HTR-8/SVneo (cell line): ENCODE results near the gene BICDL1.
A peak's percentile ranks its signal among the peaks of the same experiment; 100 is the strongest.
"Not testable (repeated sequence)": the region's sequence is repeated elsewhere in the genome, so short reads cannot be mapped to it uniquely, and the experiment has no call there.

Experiments
- DNase-seq: peaks from one replicate; pipeline ENCODE4 v3.0.0; 2011; ENCODE audit warnings: low spot score, mixed read lengths; ENCODE audit not compliant: insufficient read length
- FAIRE-seq: peaks from 2 replicates; lab custom pipeline; 2011; peaks lifted over from hg19 to GRCh38; lab: Jason Lieb, UNC

BICDL1 gene, protein sequence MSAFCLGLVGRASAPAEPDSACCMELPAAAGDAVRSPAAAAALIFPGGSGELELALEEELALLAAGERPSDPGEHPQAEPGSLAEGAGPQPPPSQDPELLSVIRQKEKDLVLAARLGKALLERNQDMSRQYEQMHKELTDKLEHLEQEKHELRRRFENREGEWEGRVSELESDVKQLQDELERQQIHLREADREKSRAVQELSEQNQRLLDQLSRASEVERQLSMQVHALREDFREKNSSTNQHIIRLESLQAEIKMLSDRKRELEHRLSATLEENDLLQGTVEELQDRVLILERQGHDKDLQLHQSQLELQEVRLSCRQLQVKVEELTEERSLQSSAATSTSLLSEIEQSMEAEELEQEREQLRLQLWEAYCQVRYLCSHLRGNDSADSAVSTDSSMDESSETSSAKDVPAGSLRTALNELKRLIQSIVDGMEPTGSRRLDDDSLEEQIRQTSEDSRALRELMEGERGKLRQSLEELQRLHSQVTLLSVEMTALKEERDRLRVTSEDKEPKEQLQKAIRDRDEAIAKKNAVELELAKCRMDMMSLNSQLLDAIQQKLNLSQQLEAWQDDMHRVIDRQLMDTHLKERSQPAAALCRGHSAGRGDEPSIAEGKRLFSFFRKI

DNA sequence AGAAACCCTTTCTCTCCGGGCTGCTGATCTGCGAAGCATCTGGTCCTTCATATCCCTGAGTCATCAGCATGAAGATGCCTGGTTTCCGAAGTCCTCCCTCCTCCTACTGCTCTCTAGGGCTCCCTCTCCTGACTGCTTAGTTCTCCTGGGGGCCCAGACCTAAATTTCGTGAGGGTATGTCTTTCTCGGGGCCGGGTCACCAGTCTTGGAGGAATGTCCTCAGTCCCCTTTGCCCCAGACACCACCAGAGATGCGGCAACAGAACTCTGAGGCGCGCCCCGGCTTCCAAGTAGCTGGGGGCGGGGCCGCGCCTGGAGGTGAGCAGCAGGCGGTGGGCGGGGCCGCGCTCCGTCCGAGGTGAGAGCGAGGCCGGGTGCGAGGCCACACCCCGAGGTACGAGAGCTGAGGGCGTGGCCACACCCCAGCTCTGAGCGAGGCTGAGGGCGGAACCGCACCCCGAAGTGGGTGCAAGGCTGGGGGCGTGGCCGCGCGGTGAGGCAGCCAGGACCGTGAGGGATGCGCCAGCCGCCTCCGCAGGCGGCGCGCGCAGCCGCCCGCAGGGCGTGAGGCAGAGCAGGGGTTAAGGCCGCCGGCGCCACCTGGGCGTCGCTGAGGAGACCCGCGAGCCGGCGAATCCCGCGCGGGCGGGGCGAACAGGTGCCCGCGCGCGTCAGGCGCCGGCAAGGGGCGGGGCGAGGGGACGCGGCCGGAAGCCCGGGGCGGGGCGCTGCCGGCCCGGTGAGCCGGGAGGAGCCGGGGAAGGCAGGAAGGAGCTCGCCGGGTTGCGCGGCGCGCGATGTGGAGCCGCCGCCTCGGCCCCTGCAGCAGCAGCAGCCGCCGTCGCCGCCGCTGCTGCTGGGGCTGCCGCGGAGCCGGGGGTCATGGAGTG lies at the start of gene BICDL1:
Gene BICDL1 (plus strand): TSS at position 765 of the 889 bp plus-strand sequence. CDS start 633 bp downstream, outside the sequence.
- FAIRE-seq (peak; percentile 55), DNase-seq (peak; percentile 64)

DNA sequence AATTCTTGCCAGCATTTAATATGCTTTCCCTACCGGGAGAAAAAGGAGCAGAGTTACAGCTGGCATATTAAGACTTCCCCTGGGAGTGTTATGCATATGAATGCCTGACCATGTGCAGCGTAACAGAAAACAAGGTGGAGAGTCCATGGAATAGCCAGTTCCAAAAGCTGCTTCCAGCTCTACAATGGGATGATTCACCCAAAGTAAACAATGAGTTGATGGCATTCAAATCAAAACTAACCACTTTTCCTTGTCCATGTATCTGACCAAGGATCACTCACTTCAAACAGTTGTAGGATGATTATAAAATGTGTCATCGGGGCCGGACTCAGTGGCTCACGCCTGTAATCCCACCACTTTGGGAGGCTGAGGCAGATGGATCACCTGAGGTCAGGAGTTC lies 48.1 kb upstream of the BICDL1 start:
- DNase-seq (peak; percentile 56), FAIRE-seq (no peak)

DNA sequence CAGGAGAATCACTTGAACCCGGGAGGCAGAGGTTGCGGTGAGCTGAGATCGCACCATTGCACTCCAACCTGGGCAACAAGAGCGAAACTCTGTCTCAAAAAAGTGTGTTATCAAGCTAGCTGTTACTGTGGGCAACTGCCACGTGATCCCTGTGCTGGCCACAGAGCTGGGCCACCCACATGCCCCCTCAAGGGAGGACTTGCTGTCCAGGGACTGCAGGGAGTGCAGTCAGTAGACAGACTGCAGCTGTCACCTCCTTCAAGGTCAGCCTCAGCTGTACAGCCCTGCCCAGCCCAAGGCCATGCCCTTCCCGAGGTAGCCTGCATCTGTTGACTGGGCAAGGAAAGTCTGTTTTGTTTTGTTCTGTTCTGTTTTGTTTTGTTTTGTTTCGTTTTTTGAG lies 46.6 kb upstream of the BICDL1 start:
- FAIRE-seq (no peak), DNase-seq (no peak)

DNA sequence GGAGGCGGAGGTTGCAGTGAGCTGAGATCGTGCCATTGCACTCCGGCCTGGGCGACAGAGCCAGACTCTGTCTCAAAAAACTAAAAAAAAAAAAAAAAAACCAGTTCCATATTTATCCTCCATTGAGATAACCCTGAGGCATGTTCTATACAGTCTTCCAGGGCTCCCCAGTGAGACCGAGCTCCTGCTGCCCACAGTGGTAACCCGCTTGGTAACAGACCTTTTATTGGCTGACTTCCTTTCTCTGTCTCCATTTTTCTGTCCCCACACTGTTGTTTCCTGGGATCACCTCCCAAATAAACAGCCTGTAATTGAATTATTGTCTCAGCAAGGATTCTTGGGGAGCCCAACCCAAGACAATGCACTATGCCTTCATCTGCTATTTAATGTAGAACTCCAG lies 42.8 kb upstream of the BICDL1 start:
- FAIRE-seq (no peak), DNase-seq (no peak)

- FAIRE-seq (no peak), DNase-seq (no peak)
Observed at GRCh38 chr12:119949145-119949544, 39.9 kb upstream of the BICDL1 start.

- DNase-seq (no peak), FAIRE-seq (no peak)
Observed at GRCh38 chr12:119949594-119949993, 39.4 kb upstream of the BICDL1 start.

GRCh38 chr12:119956047-119956446 lies 33.0 kb upstream of the BICDL1 start:
- DNase-seq (no peak), FAIRE-seq (no peak)

GRCh38 chr12:119957135-119957534 lies 31.9 kb upstream of the BICDL1 start:
- FAIRE-seq, result no peak
- DNase-seq, result no peak

DNA sequence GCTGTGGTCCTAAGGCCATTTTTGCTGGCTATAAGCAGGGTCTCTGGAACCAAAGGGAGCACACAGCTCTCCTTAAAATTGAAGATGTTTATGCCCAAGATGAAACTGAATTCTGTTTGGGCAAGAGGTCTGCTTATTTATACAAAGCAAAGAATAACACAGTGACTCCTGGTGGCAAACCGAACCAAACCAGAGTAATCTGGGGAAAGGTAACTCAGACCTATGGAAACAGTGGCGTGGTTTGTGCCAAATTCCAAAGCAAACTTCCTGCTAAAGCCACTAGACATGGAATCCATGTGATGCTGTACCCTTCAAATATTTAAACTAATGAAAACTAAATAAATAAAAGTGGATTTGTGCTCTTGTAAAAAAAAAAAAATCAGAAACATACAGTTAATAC lies 29.6 kb upstream of the BICDL1 start:
- FAIRE-seq (no peak), DNase-seq (no peak)

DNA sequence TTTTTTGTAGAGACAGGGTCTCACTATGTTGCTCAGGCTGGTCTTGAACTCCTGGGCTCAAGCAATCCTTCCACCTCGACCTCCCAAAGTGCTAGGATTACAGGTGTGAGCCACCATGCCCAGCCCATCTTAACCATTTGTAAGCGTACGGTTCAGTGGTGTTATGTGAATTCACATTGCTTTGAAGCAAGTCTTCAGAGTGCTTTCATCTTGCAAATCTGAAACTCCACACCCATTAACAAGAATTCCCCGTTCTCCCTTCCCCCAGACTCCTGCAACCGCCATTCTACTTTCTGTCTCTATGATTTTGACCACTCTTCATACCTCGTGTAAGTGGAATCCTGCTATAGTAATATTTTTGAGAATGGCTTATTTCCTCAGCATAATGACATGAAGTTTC lies 24.9 kb upstream of the BICDL1 start:
- DNase-seq, result no peak

GRCh38 chr12:119964929-119965328 lies 24.1 kb upstream of the BICDL1 start:
- FAIRE-seq (no peak), DNase-seq (no peak)

More for the DNA sequence above, 24.9 kb upstream of the BICDL1 start:
- FAIRE-seq, result no peak

GRCh38 chr12:119980242-119980641 lies 8.8 kb upstream of the BICDL1 start:
- no peak for FAIRE-seq
- no peak for DNase-seq

DNA sequence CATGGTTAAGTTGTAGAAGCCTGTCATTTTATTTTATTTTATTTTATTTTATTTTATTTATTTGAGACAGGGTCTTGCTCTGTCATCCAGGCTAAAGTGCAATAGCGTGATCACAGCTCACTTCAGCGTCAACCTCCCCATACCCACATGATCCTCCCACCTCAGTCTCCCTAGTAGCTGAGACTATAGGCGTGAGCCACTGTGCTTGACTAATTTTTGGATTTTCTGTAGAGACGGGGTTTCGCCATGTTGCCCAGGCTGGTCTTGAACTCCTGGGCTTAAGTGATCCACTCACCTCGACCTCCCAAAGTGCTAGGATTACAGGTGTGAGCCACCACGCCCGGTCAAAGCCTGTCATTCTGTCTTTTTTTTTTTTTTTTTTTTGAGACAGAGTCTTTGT lies 8.3 kb upstream of the BICDL1 start:
- DNase-seq, FAIRE-seq: not testable (repeated sequence)

- DNase-seq (no peak), FAIRE-seq (no peak)
Observed at GRCh38 chr12:119989361-119989730, 310 bp downstream of the BICDL1 start.

GRCh38 chr12:119989731-119990381 lies 820 bp downstream of the BICDL1 start:
- FAIRE-seq (no peak), DNase-seq (peak; percentile 57)

- DNase-seq (no peak), FAIRE-seq (no peak)
Observed at GRCh38 chr12:119990382-119990874, 1.4 kb downstream of the BICDL1 start.

GRCh38 chr12:119992129-119992705 lies 3.2 kb downstream of the BICDL1 start:
- DNase-seq, result no peak
- no peak for FAIRE-seq

- FAIRE-seq (no peak), DNase-seq (no peak)
Observed at GRCh38 chr12:119994892-119995658, 6.0 kb downstream of the BICDL1 start.

- DNase-seq (no peak), FAIRE-seq (no peak)
Observed at GRCh38 chr12:119996417-119996816, 7.4 kb downstream of the BICDL1 start.
